ENCODE data around the gene SERPING1. TPM values are rescaled to one million over a fixed set of nuclear protein-coding genes. Genes with fewer than 3 reads are reported as not detected.

The SERPING1 gene
- total RNA-seq, 1 experiment from 2014 or later: 0.48 TPM

DNA sequence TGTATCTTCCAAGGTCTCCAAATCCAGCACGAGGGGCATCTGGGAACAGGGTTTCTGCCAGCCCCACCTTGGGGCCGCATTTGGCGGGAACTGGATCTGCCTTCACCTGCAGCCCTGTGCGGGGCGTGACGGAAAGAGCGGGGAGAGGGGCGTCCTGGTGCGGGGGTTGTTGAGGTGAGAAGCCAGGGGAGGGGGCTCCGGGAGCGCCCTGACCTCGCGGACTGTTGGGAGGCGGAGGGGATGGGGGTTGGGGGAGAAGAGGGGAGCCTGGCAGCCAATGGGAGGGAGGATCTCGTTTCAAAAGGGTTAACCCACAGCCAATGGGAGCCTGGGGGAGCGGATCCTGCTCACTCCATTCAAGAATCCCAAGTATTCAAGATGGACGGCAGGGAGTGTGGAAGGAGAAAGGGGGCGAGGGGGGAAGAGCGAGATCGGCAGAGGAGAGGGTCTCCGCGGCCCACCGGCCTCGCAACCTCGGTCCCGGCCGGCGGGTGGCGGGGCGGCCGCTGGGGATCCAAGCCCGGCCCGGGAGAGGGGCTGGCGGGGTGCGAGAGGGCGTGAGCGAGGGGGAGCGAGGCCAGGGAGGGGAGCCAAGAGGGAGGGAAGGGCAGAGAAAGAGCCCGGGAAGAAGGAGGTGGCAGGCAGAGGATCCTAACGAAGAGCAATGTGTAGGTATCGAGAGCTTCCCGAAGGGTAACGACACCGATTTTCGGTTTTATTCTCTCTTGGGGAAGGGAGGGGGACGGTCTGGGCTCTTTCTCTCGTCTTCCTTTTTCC lies 40.7 kb downstream of the SERPING1 start:
- peak; percentile 85 for DNase-seq (ENCODE audit: low read depth)

DNA sequence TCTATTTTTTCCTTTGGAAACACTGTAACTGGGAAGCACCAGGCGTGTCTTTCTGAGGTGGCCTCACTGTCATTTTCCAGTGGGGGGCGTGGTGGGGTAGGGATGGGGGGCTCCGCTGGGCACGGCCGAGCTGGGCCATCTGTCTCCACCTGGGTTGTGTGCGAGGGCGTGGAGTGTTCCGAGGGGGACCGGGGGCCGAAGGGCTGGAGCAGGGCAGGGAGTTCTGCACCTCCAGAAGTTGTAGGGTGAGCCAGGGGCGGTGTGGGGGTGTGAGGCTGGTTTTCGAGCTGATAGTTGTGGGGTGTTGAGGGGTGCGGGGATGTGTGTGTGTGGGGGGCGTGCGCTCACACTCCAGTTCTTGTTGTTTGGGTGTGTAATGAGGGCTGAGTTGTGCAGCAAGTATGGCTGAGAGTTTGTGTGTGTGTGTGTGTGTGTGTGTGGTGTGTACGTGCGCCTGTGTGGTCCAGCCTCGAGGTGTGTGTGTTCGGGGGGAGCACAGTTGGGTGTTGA lies 41.4 kb downstream of the SERPING1 start:
- DNase-seq (ENCODE audit: low read depth): no peak

DNA sequence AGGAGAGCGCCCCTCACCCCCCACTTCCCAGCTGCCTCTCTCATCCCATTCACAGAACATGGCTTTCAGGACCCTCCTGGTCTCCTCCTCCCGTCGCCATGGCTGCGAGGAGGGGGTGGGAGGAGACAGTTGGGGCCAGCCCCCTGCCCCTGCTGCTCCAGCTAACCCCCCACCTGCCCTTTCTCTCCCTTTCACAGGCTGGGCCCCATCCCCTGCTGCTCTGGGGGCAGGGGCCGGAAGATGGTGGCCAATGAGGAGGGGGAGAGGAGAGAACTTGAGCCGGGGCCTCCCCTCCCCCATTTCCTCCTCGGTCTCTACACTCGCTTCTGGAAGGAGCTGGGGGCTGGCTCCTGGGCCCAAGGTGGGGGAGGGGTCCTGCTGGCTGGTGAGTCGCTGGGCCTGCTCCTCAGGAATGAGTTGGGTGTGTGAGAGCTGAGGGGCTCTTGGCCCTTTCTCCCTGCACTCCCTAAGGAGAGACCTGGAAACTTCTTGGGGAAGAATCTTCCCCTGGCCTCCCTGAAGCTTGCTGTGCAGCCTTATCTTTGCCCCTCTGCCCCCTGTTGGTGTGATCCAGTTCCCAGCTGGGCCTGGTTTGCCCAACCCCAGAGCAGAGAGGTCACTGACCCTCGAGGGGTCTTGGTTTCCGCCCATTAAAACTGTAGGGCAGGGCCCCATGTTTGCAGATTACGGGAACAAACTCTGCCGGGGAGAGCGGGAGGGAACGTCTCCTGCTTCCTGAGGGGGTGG lies 42.0 kb downstream of the SERPING1 start:
- no peak for DNase-seq (ENCODE audit: low read depth)

DNA sequence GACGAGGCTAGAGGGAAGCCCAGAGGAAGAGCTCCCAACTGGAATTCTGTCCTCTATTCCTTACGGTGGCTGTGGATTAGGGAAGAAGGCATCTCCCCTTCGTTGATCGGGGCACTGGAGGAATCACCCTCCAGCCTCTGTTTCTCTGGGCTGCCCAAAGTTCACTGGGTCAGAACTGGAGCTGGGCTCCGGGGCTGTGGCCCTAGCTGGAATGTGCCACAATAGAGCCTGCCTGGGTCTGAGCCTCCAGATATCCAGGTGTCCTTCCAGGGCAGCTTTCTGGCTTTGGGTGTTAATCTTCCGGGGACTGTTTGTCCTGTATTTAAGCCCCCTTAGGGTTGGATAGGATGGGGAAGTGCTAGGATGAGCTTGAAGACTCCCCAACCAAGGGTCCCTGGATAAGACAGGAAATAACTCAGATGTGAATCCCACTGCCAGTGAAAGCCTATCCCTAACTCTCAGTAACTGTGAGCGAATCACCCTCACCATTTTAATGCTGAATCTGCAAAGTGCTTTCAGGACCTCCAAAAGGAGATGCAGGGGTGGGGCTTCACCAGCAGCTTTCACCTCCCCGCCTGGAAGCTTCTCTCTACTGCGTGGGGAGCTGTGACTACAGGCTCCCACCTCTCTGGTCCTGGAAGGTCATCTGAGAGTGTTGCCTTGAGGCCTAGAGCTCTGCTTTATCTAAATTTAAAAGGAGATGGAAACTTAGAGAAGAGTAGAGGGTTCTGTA lies 42.7 kb downstream of the SERPING1 start:
- DNase-seq (ENCODE audit: low read depth): no peak

DNA sequence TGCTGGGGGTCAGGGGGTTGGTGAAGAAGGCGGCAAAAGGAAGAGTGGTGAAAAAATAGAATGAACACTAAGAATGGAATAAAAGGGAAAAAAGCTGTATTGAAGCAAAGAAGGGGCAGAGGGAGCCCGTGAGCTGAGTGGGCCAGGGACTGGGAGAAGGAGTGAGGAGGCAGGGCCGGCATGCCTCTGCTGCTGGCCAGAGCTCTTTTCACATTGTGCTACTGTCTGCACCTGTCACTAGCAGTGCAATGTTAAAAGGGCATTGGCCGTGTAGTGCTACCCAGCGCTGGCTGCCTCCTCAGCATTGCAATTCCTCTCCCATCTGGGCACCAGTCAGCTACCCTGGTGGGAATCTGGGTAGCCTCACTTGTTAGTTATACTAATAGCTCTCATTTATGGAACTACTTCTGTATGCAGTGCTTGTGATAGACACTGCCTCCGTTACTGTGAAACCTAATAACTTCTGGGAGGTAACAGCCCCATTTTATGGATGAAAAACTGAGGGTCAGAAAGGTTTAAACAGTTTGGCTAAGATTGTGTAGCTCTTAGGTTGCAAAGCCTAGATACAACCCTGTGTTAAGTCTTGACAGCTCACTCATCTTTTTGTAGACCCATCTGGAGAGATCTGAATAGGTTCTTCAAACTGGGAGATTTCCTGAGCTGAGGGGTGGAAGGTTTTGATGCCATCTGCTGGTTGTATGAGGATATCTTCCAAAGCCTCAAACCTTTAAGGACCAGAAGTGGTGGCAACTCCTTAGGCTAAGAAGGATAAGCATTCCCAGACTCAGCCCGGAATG lies 43.7 kb downstream of the SERPING1 start:
- peak; percentile 57 for DNase-seq (ENCODE audit: low read depth)

DNA sequence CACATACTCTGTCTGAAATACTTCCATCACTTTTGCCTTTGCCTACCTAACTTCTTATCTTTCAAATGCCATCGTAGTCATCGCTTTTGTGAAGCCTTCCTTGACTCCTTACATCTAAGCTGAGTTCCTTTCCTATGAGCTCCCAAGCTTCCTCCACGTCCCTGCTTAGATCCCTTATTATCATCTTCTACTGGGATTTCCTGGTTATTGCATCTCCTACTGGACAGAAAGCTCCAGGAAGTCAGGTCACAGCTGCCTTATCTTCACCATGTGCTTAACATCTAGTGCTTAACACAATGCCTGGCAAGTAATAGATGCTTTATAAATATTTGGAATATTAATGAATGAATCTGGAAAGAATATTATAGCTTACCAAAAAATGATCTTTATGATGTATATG lies 46.3 kb downstream of the SERPING1 start:
- DNase-seq (ENCODE audit: low read depth): no peak

DNA sequence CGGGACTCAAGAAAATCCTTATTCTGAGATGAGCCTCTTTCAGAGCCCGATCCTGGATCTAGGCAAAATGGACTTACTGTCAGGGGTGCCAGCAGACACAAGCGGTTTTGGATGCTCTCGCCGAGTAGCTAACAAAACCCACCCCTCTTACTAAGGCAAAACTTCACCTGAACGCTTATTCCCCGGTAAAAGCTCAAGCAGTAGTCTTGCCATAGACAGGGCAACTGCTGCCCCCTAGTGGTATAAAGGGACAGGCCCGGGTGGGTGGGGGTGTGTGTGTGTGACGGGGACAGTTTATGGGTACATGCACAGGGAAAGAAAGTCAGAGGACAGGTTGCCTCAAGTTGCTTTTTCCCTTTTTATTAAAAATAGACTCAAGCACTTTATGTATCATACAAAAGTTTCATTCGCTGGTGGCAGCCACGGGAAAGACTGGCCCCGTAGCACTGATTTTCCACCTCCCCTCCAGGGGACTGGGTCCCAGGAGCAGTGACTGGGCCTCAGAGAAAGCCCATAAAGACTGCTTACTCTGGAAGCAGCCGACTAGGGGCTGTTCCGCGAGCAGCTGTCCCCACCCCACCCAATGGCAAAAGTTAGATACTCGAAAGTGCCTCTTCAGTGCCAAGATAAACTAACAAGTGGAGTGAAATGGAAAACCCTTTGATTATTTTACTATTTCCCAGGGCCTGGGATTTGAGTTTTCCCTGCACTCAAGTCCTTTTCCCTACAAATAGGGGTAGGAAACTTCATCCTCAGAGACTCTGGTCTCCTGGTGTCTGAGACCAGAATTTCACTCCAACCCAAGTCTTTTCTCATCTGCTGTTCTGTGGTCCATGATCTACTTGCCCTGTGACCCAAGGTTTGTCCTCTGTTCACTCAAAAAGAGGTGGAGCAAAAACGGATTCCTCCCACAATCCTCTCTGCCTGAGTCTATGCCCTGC lies 47.5 kb downstream of the SERPING1 start:
- DNase-seq (ENCODE audit: low read depth): peak; percentile 58

DNA sequence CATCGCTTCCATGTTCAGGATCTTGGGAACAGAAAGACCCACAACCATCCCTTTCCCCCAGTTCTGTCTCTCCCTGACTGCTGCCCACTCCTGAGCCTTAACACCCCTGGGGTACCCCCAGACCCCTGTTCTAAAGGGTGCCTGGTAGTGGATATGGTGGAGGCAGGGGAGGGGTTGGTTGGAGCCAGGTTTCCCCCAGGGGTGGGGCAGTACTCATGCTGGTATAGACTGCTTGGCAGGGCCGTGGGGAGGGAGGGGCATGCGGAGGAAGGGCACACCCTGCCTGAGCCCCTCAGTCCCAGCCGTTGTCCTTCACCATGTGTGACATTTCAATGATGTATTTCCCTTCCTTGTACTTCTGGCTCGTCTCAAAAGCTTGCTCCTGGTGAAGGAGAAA lies 48.2 kb downstream of the SERPING1 start:
- DNase-seq (ENCODE audit: low read depth): no peak

DNA sequence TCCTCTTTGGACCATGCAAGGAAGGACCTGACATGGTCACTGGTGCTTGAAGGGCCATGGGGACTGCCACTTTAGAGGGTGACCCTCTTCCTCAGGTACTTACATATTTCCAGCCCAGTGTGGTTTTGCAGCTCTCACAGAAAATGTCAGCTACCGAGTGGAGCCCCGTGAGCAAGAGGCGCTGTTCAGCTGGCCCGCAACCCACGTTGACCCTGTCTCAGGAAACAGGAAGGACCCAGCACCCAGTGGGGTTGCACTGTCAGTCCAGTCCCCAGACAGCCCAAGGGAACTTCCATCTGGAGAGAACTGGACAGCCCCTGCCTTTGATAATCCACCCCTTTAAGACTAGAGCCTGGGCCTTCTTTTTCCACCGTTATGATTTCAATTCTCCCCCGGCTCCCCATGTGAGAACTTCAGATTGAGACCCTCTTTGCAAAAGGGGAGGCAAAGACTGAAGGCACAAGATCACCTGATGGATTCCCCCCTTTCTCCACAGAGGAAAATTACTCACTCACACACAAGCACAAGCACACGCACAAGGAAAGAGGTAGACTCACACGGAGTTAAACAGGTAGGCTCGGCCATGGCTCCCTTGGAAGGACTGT lies 48.8 kb downstream of the SERPING1 start:
- DNase-seq (ENCODE audit: low read depth): no peak

DNA sequence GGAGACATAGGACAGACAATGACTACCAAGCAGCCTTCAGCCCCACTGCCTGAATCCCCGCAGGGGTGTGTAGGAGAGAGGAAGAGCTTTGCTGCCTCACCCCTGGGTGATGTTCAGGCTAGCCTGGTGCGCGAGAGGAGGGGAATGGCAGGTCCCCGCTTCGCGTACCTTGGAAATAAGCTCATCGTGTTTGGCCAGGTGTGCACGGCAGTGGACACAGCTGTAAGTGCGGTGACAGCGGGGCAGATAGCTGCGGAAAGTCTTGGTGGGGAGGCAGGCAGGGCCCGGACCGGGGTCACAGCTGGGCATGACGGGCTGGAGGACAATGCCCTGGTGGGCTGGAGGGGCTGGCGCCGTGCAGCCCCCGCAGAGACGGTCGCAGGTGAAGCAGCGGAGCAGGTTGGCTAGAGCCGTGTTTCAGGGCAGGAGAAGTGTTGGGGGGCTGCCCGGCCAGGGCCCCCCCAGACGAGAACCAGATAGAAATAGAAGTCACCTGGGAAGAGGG lies 49.4 kb downstream of the SERPING1 start:
- DNase-seq (ENCODE audit: low read depth): no peak

DNA sequence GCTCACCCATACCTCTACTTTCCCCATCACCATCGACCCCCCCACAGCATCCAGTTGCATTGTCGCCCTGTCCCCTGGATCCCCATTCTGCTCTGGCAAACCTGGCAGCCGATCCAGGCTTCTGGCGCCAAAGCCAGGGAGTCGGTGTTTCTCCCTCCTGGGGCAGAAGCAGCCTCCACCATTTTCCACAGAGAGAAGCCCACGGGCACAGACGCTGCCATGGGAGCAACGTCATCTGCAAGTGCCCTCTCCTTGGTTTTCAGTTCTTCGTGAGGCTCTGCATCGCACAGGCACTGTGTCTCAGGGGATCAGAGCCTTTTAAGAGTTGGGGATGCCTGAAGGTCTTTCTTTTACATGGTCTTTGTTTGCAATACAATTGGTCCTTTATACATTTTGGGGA lies 49.9 kb downstream of the SERPING1 start:
- no peak for DNase-seq (ENCODE audit: low read depth)

DNA sequence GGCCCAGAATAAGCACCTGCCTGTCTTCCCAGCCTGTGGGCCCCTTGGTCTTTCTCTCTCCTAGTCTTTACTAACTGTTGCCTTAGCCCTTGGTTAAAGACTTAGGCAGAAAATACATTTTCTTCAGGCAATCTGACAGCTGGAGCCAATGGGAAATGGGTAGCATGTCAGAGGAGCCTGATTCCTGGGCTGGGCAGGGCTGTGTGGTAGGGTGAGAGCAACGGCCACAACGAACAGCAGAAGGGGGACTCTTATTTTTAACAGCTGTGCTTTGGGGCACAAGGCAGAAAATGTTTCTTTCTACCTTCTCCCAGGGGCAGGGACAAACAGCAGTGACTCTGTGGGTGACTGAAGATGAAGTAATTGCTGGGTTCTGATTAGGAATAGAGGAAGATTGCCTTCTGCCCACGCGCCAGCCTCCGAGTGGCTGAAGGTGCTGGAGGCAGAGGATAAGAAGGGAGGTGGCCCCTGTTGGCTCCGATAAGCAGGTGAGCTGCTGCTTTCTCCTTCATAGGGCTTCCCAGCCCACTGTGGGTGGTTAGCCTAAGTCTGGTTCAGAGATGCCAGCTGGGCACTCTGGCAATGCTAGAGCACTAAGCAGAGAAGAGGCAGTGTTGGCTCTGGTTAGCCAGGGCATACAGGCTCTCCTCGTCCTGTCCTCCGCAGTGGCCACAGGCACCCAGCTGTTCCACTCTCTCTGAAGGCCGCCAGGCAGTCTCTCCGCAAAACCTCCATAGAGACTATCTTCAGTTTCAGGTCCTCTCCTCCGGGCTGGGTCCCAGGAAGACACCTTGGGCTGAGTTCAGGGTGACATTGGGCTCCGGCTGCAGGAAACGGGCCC lies 50.7 kb downstream of the SERPING1 start:
- no peak for DNase-seq (ENCODE audit: low read depth)

DNA sequence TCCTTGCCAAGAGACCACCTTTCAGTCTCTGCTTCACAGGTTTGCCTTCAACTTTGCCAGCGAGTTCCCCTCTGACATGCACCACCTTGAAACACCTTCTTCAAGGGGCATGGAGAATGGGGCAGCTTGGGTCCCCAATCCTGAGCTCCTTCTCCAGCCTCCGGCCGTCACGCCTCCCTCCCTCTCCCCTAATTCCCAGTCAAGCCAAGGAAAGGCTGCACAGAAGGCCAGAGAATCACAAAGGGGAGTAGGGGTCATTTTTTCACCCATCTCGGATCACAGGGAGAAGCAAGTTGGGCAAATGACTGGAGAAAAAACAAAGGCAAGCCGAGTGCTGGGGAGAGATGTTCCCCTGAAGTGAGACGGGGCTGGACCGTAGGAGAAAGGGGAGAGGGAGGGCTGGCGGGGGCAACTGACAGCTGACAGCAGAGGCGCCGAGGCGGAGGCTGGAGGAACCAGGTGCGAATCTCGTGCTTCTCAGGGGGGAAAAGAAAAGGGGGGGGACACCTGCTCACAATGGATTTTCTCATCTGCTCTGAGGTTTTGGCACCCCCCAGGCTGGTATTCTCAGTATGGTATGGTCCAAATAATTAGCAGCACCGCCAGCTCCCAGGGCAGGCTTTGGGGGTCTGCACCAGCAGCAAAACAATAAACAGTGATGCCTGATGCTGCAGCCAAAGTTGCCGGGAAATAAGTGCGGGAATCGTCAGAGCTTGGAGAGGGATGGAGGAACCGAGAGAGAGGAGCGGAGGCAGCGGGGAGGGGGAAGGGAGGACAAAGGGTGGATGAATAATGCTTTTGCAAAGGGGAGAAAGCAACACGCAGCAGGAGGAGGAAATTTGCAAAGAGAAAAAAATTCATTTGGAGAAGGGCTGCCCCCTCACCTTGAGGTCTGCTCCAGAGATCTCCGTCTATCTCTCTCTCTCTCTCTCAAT lies 51.6 kb downstream of the SERPING1 start:
- no peak for DNase-seq (ENCODE audit: low read depth)

DNA sequence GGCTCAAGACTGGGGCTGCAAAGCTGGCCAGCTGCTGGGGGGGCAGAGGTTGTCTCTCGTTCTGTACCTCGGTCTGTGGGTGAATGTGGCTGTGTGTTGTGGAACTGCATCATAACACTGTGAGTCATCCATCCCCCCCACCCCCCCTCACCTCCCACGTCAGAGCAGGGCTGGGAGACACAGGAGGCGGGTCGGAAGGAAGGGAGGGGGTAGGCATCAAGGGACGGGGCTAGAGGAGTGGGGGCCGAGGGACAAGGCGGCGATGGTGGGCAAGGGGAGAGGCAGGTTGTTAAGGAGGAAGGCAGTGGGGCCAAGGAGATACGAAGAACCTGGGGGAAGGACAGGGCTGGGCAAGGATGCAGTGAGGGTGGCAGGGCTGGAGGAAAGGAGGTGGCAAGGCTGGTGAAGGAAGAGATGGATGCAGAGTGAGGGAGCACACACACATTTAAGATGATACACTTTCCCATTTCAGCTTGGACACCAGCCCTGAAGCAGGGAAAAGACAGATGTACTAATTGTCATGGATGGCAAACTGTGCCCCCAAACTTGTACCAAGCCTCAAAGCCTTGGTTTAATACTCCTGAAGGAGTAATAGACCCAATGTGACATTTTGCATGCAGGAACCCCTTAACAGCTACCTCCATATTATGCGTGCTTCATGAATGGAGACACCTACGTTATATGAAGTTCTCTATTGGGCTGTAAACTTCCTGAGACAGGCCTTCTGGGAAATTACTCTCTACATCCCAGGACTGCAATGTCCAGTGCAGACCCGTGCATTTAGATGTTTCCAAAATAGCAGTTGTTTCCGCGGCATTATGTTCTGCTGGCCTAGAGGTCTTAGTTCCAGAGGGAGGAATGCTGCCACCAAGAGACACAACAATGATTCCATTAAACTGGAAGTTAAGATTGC lies 52.6 kb downstream of the SERPING1 start, which contains the start of gene YPEL4:
TSS of gene YPEL4 (minus strand) at position 87 of the 913 bp plus-strand sequence. CDS start 2,805 bp downstream, outside the sequence.
- DNase-seq (ENCODE audit: low read depth): peak; percentile 71

DNA sequence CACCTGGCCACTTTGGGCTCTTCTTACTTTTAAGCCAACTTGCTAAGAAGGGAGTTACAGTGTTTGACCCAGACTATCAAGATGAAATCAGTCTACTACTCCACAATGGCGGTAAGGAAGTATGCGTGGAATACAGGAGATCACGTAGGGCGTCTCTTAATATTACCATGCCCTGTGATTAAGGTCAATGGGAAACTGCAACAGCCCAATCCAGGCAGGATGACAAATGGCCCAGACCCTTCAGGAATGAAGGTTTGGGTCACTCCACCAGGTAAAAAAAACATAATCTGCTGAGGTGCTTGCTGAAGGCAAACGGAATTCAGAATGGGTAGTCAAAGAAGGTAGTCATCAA lies 53.2 kb downstream of the SERPING1 start:
- no peak for DNase-seq (ENCODE audit: low read depth)

DNA sequence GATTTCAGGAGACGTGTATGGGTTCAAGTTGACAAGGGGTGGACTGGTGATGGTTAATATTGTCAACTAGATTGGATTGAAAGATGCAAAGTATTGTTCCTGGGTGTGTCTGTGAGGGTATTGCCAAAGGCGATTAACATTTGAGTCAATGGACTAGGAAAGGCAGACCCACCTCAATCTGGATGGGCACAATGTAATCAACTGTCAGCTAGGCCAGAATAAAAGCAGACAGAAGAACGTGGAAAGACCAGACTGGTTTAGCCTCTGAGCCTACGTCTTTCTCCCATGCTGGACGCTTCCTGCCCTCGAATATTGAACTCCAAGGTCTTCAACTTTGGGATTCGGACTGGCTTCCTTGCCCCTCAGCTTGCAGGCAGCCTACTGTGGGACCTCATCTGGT lies 53.9 kb downstream of the SERPING1 start:
- no peak for DNase-seq (ENCODE audit: low read depth)

DNA sequence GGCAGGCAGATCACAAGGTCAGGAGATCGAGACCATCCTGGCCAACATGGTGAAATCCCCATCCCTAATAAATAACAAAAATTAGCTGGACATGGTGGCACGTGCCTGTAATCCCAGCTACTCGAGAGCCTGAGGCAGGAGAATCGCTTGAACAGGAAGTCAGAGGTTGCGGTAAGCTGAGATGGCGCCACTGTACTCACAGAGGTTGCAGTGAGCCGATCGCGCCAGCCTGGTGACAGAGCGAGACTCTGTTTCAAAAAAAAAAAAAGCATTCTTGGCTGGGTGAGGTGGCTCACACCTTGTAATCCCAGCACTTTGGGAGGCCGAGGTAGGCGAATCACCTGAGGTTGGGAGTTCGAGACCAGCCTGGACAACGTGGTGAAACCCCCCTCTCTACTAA lies 54.7 kb downstream of the SERPING1 start:
- DNase-seq (ENCODE audit: low read depth): peak; percentile 49
